Iris pigment epithelial cell (primary cell): ENCODE results near the gene AGAP1.

Source experiments
- DNase-seq: peaks from one replicate; pipeline ENCODE4 v3.0.0-alpha.2; 2011; ENCODE audit warnings: low read depth

AGAP1 gene

GRCh38 chr2:235489897-235490296 is 3.9 kb upstream of the AGAP1 start:
- no peak for DNase-seq

- peak; percentile 17 for DNase-seq
Measured at GRCh38 chr2:235492850-235493344, 946 bp upstream of the AGAP1 start.

- DNase-seq, result peak; percentile 49
Measured at GRCh38 chr2:235493402-235493774, 455 bp upstream of the AGAP1 start.

DNA sequence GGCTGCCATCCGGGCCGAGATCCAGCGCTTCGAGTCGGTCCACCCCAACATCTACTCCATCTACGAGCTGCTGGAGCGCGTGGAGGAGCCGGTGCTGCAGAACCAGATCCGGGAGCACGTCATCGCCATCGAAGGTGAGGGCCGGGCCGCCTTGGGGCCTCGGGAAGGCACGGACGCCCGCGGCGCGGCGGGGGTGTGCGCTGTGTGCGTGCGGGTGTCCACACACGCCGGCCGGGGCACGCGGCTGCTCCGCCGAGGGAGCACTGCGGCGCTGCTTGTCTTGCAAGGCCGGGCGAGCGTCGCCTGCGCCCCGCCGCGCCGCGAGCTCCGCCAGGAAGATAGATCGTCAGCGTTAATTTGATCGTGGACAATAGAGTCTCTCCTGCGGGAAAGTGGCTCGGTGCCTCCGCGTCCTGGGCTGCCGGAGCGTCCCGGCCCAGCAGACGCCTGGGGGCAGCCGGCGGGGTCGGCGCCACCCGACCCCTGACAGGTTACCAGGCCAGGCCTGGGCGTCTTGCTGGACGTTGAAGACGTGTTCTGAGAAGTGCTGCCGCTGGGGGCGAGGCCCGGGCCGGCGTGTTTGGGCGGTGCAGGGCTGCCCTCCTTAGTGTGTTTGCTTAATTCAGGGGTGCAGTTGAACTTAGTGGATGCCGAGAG is 1.0 kb downstream of the AGAP1 start:
- peak; percentile 68 for DNase-seq

GRCh38 chr2:235495373-235496238 is 1.8 kb downstream of the AGAP1 start:
- DNase-seq, result no peak

DNA sequence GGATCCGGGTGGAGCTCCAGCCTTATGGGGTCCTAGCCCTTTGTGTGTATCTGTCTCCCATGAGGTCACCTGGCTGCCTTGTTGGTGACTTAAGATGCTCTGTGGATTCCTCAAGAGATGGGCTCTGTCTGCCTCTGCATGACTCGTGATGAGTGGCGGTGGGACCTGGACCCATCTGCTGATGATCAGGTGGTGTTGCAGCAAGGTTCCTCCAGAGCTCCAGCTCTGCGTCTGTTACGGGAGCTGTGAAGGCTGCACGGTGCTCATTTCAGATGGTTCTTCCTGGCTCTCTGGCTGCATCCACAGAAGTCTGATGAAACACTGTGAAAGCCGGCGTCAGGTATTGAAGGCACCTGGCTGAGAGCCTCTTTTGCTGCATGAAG is 2.4 kb downstream of the AGAP1 start:
- DNase-seq, result peak; percentile 19

GRCh38 chr2:235497096-235497495 is 3.3 kb downstream of the AGAP1 start:
- DNase-seq, result no peak

- DNase-seq, result no peak
Measured at GRCh38 chr2:235498541-235498940, 4.7 kb downstream of the AGAP1 start.

- no peak for DNase-seq
Measured at GRCh38 chr2:235498946-235499812, 5.3 kb downstream of the AGAP1 start.

DNA sequence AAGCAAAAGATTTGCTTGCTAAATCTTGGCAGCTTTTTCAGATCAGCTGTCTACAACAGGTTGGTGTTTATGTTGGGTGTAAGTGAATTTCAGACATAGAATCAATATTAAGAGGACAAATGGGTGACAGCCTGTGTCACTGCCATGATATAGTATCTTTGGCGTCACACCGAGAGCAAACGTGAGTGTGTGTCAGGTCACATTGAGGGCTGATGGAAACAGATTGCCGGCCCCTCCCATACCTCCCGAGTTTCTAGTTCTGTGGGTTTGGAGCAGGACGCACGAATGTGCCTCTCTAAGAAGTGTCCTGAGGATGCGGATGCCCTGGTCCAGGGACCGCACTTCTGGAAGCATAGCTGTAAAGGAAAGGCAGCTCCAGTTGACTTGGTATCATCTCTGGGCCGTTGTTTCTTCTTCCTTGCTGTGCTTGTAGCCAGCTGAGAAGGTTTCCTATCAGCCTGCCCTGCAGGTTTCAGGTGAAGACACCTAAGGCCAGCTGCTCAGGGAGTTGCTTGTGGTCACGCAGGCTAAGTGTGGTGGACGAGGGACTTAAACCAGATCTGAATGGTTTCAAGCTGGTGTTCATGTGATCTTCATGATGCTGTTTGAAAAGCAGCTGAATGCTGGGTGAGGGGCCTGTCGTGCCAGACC is 6.4 kb downstream of the AGAP1 start:
- no peak for DNase-seq

DNA sequence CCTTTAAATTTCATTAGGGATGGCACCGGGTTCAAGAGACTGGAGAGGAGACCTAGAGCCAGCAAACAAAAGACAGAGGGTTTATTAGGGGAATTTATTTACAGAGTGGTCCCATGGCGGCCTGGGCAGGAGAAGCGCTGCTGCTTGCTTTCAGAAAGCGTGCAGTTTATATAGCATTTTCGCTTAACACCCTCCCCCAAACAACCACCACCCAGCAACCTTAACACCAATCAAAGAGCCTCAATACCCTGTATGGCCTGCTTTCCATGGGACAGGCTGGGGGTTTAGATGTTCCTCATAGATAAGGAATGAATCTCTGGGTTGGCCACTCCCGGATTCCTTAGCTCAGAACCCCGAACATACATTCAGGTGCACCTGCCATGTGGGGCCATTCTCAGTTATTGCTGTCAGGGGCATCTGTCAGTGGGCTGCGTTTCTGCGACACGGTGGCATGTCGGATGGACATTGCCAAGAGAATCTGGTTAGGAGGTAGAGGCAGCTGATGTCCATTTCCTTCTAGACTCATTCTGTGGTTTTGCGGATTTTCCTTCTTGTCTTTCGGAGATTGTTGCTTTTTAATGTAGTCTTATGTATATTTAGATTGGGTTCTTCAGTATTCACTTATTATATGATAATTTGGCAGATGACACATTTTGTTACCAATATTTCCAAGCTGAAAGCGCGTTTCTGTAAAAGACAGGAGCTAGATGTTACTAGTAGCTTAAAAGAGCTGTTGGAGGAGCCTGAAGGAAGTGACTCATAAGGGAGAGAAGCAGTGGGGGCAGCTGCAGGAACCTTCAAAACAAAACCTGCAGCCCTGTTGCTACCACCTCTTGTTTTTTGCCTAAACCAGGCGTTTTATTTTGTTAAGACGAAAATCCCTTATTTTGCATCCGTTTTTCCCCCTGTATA is 7.2 kb downstream of the AGAP1 start:
- DNase-seq, result peak; percentile 79

GRCh38 chr2:235501673-235502031 is 7.8 kb downstream of the AGAP1 start:
- no peak for DNase-seq

GRCh38 chr2:235502336-235502735 is 8.5 kb downstream of the AGAP1 start:
- DNase-seq, result no peak

- DNase-seq, result no peak
Measured at GRCh38 chr2:235504441-235505180, 10.8 kb downstream of the AGAP1 start.

DNA sequence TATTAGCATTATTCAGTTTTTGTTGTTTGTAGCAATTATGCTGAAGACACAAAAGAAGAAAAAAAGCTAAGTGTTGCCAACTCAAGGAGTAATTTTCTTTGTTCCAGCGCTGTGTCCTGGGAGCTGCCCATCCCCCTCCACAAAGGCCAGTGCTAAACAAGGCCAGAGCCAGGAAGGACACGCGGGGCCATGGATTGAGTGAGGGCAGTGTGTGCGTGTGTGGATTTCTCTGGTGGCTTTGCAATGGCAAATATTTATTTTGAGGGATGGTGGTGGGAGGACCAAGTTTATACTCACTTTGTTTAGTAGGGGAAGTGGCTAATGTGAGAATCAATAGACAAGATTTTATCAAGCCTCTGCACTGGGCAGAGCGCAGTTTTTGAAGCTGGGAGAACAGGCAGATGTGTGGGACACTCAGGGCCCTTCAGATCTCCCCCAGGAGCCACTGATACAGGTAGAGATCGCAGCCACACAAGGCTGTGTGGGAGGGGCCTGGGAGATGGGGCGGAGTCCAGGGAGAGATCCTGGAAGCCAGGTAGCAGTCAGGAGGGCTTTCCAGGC is 11.4 kb downstream of the AGAP1 start:
- DNase-seq, result no peak

DNA sequence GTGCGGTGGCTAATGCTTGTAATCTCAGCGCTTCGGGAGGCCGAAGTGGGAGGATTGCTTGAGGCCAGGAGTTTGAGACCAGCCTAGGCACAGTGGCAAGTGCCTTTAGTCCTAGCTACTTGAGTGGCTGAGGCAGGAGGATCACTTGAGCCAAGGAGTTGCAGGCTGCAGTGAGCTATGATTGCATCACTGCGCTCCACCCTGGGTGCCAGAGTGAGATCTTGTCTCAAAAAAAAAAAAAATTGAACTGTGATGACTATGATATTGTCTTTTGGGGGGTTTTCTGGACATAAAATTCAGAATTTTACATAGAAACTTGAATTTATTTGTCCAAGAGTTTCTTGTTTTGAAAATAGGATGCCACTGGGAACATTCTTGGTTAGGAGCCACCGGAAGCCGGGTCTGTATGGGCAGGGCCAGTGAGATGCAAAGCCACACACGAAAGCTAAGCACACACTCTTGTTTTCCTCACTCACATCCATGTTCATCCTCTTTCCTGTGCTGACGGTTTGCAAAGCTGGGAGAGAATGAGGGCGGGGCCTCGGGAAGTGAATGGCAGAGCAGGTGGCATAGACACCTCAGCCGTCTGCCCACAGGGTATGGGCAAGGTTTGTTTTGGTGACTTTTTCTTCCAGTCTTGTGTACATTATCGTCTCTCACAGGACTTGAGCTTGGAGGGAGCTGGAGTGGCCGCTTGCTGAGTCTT is 12.6 kb downstream of the AGAP1 start:
- peak; percentile 33 for DNase-seq

DNA sequence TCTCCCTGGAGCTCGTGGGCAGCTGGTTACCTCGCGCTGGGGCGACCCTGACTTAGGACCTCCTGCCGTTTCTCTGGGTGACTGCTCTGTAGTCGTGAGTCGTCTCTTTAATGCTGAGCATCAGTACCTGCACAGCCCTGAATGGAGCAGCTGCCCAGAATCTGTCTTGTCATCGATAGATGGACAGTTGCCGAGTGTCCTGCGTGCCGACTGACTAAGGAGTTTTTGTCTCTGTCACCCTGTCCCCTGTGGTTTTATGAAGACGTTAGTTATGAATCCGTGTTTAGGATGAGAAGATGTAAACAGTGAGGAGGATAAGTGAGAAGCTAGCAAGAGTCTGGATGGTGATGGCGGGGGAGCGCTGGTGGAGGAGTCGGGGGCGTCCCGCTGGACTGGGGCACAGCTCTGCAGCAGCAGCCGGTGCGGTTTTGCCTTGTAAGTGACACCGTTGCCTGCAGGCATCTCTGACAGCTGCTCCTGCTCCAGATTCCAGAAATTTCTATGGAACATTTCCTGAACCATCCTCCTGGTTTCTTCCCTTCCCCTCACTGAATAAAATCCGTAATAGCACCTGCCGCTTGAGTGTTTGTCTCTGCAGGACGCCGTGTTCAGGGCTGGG is 13.3 kb downstream of the AGAP1 start:
- DNase-seq, result no peak

DNA sequence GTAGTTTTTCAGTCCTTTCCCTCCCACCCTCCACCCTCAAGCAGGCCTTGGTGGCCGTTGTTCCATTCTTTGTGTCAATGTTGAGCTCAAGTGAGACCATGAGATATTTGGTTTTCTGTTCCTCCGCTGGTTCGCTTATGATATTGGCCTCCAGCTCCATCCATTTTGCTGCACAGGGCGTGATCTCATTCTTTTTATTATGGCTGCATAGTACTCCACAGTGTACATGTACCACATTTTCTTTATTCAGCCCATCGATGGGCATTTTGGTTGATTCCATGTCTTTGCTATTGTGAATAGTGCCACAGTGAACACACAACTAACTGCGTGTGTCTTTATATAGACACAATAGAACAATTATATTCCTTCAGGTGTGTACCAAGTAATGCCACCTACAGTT is 14.1 kb downstream of the AGAP1 start:
- DNase-seq, result no peak
